Activated CD4-positive, alpha-beta T cell treated with anti-CD3 and anti-CD28 coated beads for 48 hours (primary cell): Measurements from ENCODE around the gene YAP1.
"Not testable (repeated sequence)": the region's sequence is repeated elsewhere in the genome, so short reads cannot be mapped to it uniquely, and the experiment has no call there.

Experiments used
- DNase-seq: peaks from one replicate; pipeline ENCODE4 v3.0.0-alpha.2; 2020

Gene YAP1

DNA sequence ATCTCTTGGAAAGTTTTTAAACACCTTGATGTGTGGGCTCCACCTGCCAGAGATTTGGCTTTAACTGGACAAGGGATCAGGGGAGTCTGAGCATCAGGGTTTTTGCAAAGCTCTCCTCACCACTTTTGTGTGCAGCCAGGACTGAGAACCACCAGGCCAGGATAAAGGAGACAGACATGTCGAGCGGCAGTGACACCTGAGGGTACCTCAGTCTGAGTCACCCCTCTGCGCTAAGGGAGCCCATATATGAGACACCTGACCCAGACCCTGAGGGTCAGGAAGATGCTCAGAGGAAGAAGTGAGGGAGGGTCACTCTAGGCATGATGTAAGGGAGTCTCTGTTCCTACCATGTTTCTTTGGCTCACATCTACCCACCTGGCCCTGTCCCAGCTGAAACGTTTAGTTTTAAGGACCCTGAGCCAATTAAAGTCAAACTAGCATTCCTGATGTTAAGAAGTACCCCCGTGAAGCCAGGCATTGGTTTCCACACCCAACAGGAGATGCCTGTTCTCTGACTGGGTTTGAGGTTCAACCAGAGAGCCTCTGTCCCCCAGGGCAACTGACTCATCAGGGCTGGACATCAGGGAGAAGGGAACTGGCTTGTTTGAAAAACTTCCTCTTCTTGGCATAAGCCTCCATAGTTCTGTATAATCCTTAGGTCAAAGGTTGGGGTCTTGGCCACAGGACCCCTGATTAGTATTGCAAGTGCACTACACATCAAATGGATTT lies 134.6 kb downstream of the YAP1 start:
- no peak for DNase-seq

DNA sequence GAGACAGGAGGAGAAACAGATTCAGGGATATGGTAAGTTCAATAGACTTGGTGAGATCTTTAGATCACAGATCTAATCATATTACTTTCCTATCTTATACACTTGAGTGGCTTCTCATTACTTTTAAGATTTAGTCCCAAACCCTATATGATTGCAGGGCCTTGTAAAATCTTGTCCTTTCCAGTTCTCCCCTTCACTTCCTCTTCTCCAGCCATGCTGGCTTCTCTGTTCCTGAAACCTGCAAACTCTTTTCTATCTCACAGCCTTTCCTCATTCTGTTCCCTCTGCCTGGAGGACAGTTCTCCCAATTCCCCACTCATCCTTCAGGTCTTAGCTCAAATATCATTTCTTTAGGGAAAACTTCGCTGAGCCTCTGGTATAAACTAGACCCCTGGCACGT lies 141.2 kb downstream of the YAP1 start:
- no peak for DNase-seq

DNA sequence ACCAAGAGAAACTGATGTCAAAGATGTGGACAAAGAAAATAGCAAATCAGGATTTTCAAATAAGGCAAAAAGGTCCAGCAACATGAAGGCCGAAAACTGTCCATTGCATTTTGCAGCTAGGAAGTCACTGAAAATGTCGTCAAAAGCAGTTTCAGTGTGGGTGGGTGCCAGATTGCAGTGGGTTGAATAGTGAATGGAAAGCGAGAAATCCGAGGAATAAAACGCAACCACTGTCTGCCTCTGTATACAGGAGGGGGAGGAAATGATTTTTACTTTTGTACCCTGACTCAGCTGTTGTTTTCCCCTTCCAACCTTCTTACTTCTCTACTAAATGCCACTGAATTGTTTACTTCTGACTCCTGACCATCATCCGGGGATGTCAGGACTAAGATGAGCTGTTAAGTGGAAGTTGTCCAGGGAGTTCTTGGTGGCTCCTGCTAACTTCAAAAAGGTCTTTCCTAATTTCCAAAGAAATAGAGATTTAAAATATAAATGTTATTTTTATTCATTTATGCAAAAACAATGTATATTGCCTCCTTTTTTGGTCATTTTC lies 142.2 kb downstream of the YAP1 start:
- DNase-seq = no peak

DNA sequence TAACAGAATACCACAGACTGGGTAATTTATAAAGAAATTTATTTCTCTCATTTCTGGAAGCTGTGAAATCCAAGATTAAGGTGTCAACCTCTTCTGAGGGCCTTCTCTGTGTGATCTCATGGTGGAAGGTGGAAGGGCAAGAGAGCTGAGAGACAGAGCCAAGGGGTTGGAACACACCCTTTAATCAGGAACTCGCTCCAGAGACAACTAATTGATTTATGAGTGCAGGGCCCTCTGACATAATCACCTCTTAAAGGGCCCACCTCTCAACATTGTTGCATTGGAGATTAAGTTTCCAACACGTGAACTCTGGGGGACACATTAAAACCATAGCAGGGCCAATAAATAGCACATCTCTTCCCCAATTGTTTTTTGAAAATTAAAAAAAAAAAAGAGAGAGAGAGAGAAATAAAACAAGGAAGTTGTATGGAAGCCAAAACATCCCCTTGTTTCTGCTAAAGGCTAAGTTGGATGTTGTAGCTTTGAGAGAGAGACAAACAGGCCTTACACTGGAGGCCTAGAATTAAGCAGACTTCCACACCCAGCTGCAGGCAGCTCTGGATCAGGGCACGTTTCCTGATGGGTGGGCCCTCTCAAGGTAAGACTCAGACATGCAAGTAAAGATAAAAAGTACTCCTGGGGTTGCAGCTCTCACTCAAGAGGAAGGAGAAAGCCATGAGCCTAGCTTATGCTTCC lies 142.9 kb downstream of the YAP1 start:
- no peak for DNase-seq

DNA sequence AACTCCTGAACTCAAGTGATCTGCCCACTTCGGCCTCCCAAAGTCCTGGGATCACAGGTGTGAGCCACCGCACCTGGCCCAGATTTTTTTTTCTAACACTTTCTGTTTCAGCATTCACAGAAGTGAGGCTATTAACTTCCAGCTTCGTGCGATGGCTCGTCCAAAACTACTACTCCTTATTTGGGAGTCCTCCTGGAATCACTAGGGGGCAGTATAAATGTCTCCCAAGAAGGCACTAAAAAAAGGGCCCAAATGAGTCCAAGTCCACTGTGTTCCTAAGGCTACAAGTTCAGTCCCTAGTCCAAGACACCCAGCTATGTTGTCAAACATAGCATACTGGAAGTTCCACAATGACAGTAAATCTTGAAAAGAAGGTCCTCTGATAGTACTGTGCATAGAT lies 143.8 kb downstream of the YAP1 start:
- no peak for DNase-seq

DNA sequence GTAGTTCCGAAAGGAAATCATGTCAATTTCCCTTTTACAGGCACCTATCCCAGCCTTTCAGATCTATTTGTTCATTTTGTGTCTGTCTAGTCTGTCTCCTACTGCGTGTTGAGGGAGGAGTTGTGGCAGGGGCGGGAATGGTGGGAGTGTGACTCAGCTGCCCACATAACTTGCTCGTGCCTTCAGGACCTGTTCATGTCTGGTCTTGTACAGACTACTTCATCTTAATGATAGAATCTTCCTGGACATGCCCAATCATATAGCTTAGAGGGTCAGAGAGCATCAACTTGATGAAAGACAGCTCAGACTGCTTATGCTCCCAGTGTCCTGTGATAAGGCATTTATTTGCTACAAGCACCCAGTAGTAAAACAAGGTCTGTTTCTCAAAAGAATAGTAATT lies 146.0 kb downstream of the YAP1 start:
- no peak for DNase-seq

DNA sequence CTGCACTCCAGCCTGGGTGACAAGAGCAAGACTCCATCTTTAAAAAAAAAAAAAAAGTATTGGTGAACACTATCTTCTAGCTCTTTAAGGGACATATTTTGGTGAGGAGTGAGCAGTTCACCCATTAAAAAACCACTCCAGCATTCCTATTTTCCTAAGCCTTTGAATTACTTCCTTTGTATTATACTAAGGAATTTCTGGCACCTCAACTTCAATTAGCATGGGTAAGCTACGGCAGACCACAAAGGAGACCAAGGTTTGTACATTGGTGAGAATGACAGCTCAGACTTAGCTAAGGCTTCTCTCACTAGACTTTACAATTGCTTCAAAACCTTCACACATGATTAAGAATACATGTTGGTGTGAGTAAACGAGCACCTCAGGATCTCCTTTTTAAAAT lies 150.0 kb downstream of the YAP1 start:
- DNase-seq = no peak

DNA sequence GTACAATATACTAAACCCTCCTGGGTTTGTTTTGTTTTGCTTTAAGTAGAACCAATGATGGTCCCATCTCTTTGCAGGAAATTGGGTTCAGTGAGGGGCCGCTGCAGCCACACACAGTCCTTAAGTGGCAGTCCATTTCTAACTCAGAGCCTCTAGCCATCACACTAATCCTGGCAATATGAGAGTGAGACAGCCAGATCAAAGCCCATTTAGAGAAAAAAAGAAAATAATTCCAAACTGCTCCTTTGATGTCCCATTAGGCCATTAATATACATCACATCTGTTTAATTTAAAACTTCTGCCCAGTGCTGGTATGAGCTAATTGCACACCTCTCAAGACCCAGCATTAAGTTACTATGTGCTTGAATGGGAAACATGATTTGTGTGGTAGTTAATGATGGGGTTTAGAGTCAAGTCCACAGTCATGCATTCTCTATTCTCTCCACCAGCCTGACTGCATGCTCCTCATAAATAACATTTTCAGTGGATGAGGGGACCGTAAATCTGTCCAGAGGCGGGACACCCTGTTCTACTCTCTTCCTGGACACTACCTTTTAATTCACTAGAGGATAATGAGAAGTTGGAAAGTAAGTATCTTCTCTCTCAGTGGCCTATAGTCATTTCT lies 153.2 kb downstream of the YAP1 start:
- DNase-seq = no peak

DNA sequence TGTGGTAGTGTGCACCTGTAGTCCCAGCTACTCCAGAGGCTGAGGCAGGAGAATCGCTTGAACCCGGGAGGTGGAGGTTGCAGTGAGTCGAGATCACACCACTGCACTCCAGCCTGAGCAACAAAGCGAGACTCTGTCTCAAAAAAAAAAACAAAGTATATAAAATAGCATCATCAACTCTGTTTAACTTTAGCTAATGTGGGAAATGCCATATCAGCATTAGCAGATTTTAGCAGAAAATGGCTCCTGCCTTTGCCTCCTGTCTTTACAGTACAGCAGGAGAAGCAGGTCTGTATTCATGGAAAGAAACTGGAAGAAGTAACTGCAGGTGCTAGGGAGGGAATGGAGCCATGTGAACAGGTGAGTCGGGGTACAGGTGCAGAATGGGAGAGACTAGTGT lies 154.5 kb downstream of the YAP1 start:
- not testable (repeated sequence) for DNase-seq

DNA sequence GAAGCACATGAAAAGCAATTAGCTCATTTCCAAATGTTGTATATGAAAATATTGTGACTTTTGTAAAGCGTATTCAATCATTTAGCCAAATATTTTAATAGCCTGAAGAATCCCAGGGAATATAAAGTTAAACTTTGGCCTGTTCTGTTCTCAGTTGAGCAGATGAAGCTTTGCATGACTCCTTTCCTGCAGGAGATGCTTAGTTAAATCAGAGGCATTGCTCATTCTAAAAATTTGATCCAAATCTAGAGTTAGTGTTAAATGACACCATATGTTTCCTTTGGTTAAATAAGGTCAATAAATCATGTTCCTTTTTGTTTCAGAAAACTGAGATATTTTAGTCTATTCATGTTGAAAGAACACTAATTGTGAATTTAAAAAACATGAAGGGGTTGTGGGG lies 155.9 kb downstream of the YAP1 start:
- DNase-seq = no peak

DNA sequence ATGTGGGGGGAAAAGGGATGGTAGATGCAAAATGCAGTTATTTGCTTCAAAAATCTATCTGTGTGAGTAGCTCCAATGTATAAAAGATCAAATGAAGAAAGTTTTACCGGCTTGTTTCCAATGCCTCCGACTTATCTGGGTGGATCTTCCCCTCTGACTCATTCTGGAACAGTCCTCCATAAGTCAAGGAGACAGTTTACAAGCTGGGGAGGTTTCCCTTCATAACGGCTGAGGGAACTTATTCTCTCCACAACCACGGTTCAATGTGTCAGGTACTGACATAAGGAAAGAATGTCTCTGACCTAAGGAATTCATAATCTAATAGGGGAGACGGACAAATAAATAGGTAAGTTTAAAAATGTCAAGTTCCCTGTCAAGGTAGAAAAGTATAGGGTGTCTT lies 157.4 kb downstream of the YAP1 start:
- DNase-seq = no peak

DNA sequence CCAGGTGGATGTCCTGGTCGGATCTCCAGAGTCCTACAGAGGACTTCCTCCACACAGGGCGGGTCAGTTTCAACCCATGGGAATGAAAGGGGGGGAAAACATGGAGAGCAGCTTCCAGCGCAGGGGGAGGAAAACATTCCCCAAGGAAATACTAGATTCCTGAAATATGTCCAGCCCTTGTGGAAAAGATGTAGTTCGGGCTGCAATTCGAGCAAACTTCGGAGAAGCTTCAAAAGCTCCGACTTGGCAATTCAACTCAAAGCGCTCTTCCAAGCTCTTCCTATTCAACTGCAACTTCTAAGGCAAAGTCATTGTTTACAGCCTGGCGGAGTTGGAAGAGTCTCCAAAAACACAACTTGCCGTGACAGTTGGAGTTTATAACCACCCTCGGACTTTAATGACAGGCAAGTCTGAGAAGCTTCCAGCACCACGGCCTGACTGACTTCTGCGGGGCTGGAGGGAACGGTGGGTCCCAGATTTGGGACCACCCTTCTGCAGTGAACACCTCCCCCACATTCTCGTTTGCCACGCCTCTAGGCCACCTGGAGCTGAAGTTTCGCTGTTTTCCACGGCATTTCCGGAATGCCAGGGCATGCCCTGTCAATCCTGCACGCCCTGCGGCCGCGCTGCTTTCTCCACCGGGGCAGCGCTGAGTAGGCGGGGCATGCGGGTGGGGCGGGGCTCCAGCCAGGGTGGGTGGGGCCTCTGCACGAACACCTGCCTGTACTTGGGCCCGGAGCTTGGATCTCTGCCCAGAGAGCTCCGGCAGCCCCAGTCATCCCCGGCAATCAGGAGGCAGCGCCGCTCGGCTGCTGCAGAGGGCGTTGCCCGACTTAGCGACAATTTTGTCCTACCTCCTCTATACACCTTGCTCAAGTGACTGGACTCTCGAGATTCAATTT lies 158.1 kb downstream of the YAP1 start:
- peak; percentile 87 for DNase-seq

DNA sequence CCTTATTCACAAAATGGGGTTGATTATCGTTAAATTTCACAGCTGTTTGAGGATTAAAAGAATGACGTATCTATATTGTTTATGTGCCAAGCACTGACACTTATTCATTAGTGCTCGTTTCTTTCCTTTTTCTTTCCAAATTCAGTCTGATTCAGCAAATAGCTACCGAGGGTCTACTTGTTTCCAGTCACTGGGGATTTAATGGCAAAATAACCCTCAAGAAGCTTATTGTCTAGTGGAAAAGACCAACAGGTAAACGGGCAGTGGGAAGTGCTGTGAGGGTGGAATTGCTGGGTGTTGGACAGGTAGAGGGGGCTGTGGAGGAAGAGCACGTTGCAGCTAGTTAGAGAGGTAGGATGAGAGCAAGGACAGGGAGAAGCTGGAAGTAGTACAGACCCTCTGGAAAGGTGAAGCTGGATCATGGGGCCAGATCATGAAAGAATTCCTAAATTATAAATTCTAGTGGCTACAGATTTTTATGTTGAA lies 158.8 kb downstream of the YAP1 start:
- no peak for DNase-seq

DNA sequence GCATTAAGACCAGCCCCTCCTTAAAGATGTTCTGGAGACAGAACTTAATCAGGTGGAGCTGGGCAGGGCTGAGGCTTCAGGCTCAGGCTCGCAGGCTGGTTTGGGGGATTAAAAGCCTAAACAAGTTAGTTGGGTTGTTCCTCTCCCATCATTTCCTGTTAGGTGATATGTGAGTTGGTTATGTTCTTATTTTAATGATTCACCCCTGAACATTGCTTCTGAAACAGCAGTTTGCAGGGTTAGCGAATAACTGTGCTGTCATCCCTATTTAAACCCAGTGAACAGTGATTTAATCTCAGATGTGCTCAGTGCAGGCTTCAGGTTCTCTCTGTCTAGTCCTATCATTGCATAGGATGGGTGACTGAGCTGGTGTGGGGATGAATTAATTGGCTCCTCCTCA lies 159.7 kb downstream of the YAP1 start:
- DNase-seq = no peak

DNA sequence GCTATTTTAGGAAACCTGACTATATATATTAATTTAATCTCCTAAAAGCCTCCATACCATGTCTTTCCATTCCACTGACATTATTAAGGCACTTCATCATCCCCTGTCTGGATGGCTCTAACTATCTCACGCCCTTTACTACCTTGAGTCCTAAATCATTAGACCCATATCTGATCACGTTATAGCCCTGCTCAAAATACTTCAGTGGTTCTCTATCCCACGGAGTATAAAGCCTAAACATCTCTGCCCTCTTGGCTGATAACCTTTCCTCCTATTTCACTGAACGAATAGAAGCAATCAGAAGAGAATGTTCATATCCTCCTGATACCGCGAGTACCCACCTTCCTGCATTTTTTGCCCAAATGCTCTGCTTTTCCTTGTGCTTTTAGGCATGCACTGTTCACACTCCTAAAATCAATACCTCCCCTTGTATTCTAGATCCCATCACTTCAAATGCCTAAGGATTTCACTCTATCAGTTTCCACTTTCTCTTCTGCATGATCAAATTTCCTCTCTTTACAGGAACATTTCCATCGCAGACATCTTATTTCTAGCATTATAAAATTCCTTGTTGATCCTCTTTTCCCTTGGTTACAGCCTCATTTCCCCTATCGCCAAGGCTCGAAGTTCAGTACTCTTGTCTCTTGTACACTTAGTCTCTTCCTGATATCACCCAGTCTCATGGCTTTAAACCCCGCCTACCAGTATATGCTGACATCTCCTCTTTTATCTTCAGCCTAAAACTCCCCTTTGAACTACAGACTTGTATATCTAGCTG lies 162.0 kb downstream of the YAP1 start:
- no peak for DNase-seq

DNA sequence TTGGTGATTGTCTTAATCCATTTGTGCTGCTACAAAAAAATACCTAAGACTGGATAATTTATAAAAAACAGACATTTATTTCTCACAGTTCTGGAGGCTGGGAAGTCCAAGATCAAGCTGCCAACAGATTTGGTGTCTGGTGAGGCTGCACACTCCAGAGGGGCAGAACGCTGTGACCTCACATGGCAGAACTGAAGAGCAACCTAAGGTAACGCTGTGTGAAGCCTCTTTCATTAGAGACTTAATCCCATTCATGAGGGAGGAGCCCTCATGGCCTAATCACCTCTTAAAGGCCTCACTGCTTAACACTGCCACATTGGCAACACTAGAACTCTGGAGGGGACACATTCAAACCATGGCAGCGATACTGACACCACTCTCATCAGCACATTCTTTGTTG lies 164.4 kb downstream of the YAP1 start:
- DNase-seq = no peak

DNA sequence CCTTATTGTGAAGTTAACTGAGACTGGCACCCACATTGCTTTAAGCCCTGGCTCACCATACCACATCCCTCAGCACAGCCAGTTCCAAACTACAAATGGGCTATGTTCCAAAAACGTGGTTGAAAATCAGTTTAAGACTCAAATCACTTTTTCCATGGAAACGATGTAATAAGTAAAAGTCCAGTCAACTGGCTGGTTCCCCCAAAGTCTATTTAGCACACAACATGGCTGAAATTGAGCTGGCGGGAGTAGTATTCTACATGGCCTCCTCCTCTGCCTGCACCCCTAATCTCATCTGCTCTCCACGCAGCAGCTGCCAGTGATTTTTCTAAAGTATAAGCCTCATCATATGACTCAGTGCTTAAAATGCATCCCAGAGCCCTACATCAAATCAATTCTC lies 166.1 kb downstream of the YAP1 start:
- no peak for DNase-seq

DNA sequence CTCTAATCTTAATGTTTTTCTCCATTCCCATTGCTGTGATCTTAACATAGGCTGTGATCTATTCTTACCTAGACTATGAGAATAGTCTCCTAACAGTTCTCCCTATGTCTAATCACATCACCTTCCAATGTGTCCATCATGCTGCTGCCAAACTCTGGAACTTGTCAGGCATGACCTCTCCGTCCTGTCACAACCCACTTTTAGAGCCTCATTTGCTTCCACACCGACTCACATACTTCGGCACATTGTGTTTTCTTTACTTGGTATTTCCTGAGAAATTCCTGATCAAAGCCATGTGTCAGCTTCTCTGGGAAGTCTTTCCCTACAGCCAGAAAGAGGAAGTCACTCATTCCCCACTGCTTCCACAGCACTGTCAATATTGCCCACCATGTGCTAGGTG lies 166.5 kb downstream of the YAP1 start:
- no peak for DNase-seq

DNA sequence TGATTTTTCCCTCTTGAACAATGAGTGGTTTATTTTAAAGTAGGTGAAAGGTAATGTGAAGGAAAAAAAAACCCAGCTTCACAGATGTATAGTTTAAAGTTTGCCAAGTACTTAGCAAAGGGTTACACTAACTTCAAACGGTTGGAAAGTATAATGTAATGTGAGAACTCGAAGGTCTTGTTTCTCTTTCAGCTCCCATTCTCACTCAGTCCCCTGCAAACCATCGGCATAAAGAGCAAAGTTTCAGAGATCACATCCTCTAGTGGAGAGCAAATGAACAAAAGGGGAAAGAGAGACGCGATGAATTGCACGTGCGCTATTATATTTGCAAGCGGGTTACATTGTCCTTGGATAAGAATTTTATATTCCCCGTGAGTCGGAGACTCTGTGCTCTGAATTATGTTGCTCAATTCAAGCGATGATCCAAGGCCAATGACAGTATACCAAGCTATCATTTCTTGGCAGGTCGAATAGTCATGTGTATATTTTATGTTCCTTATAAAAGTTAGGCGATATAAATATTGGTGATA lies 169.5 kb downstream of the YAP1 start:
- peak; percentile 26 for DNase-seq

DNA sequence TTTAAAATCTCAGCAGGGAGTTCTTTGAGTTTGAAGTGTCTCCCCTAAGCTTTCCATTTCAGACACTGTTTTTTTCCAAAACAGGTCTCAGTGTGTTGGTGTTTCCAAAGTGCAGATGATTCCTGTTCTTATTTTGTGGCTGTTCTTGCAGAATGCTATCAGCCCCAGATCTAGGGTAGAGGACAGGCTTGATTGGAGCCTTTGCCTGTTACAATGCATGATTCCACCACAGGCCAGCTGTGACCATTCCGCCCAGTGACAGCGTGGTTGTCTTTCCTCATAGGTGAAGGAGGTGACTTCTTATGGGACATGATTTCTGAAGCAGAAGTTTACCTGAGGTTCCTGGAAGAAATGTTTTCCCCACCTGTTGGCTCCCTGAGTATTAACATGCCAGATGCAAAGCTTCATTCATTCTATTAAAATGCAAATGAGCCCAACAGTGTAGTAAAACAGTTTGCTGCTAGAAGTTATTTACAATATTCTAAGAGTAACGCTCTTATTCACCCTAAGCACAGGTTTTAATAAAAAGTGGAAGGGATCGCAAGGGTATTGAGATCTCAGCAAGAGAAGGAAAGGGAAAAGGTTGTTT lies 170.1 kb downstream of the YAP1 start:
- DNase-seq = no peak
